Dedifferentiated amniotic fluid mesenchymal stem cell (primary cell): ENCODE measurements around the gene NPAS4.
"Not testable (repeated sequence)": the region's sequence is repeated elsewhere in the genome, so short reads cannot be mapped to it uniquely, and the experiment has no call there.

Experiments
- DNase-seq: peaks from one replicate; pipeline ENCODE4 v3.0.0-alpha.2; 2016; ENCODE audit errors: extremely low spot score

NPAS4 gene

GRCh38 chr11:66454828-66455227 is 34.0 kb downstream of the NPAS4 start:
- DNase-seq = no peak

- DNase-seq = no peak
Measured at GRCh38 chr11:66457826-66458225, 37.0 kb downstream of the NPAS4 start.

DNA sequence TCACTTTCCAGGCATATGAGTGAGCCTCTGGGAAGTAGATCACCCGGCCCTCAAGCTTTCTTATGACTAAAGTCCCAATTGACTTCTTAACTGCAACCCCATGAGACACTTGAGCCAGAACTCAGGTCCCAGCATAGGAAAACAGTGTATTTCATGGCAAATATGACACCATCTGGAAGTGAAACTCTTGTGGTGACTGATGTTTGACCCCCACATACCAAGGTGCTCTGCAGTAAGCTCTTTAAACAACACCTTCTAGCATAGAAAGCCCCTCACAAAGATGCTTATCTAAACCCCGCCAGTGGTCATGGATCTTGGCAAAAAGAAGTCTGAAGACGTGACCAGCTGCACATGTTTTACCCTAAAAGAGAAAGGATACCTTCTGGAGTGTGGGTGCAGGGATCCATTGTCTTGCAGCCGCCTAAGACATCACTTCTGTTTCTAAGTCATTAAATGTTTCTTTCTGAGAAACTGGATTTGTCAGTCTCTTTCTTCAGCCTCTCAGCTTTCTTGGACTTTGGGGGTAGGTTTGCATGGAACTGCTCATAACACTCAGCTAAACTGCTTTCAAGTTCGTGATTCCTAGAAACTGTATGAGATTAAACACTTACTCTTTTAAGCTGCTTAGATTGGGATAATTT is 38.4 kb downstream of the NPAS4 start:
- DNase-seq = no peak

GRCh38 chr11:66462010-66462409 is 41.2 kb downstream of the NPAS4 start:
- DNase-seq = no peak

DNA sequence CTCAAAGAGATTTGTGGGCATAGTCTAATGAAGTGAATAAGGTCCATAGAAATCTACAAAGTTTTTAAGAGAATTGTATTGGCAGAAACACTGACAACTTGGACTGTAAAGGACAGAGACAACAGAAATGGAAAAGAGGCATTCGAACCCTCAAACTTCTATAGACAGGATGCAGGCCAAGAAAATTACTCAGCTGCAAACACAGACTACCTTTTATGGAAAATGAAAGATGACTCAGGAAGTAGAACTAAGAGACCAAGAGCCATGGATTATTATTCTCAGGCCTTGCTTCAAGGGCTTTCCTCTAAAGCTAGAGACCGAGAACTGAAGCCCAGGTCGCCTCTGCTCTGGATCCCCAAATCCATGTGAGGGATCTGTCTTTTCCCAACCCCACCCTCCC is 42.1 kb downstream of the NPAS4 start:
- no peak for DNase-seq

- not testable (repeated sequence) for DNase-seq
Measured at GRCh38 chr11:66464116-66464515, 43.3 kb downstream of the NPAS4 start.

- DNase-seq = no peak
Measured at GRCh38 chr11:66464916-66465315, 44.1 kb downstream of the NPAS4 start.

- no peak for DNase-seq
Measured at GRCh38 chr11:66465373-66466224, 44.8 kb downstream of the NPAS4 start.

- DNase-seq = peak; percentile 92
Measured at GRCh38 chr11:66466225-66467033, 45.6 kb downstream of the NPAS4 start, which contains the start of gene PELI3. Gene PELI3, plus strand, starts transcription at chr11:66466905. Its CDS starts 1,224 bp downstream, at chr11:66468129.

DNA sequence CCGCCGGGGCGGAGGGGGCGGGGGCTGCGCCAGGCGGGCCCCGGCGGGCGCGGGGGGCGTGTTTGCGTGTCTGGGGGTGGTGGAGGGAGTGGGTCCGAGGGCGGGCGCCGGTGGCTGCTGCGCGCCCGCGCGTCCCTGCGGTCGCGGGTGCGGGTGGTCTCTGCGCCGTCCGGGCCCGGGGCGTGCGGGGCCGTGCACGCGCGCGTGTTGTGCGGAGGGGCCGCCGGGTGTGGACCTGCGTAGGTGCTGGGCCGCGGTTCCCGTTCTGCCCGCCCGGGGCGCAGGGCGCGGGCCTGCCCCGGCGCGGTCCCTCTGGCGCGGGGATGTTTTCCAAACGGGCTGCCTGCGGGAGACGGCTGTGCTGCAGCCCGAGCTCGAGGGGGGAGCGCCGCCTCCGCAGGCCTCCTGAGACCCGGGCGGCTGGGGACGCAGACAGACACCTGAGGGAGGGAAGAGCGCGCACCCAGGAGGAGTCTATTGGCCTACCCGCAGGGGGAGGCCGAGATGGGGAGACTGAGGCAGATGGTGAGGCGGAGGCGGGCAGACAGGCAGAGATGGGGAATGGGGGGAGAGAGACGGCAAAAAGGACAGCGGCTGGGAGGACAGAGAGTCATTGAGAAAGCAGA is 46.3 kb downstream of the NPAS4 start:
- DNase-seq = no peak

DNA sequence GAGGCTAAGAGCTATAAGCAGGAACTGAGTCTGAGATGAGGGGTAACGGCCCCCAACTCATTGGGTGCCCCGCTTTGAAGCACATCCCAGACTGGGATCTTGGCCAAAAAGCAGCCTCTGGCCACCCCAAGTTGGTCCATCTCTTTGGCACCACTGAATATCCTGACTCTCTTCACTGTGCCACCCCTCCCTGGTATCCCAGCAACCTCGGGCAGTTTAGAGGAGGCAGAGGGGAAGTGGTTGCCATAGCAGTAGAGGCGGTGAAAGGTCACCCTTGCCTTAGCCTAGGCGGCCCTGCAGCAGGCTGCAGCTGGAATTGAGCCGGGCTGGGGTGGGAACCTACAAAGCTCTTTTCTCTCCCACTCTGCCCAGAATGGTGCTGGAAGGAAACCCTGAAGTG is 46.9 kb downstream of the NPAS4 start:
- no peak for DNase-seq

DNA sequence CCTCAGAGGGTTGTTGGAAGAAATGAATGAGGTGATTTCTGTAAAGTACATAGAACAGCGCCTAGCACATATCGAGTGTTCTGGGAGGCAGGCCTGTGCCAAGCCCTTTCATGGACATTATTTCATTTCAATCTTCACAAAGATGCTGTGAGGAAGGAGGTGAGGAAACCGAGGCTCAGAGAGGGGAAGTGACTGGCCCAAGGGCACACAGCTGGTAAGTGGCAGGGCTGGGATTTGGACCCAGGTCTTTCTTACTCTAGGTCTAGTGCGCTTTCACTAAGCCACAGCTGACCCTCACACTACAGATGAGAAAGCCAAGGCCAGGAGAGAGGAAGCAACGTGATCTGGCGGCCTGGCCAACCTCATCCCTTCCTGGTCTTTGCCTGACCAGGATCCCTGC is 47.9 kb downstream of the NPAS4 start:
- no peak for DNase-seq

DNA sequence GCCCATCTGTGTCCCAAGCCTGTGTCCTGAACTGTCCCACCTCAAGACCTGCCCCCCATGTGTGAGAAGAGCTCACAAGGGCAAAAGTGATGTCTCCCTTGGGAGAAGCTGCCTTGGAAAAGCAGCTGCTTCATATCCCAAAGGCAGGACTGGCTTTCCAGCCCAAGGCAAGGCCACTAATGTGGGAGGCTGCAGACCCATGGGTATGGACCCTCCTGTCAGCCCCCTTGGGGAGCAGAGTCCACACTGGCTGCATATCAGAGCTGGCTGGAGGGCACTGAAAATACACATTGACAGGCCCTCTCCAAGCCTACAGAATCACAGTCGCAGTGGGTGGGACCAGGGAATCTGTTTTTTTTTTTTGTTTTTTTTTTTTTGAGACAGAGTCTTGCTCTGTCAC is 48.6 kb downstream of the NPAS4 start:
- DNase-seq = no peak

- DNase-seq = no peak
Measured at GRCh38 chr11:66470015-66470414, 49.2 kb downstream of the NPAS4 start.

GRCh38 chr11:66471142-66471541 is 50.3 kb downstream of the NPAS4 start:
- DNase-seq = no peak

DNA sequence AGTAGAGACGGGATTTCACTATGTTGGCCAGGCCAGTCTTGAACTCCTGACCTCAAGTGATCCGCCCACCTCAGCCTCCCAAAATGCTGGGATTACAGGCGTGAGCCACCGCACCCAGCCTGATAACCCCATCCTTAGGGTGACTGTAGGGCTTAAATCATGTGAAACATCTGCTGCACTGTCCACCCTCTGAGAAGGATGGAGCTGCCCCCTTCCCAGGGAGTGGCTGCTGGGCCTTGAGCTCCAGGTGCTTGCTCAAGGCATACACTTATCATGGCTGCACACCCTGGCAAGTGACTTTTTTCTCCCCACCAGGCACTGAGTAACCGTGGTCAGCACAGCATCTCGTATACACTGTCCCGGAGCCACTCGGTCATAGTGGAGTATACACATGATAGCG is 51.2 kb downstream of the NPAS4 start:
- DNase-seq = no peak

DNA sequence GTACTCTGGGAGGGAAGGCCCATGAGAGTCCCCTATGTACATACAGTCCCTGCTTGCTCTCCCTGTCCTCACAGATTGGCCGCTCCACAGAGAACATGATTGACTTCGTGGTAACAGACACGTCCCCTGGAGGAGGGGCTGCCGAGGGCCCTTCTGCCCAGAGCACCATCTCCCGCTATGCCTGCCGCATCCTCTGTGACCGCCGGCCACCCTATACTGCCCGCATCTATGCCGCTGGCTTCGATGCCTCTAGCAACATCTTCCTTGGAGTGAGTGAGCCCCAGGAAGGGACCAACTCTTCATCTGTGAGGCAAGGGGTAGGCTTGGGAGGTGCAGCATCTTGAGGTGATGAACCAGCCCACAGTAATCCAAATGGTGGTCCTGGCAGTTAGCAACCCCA is 52.3 kb downstream of the NPAS4 start:
- no peak for DNase-seq

DNA sequence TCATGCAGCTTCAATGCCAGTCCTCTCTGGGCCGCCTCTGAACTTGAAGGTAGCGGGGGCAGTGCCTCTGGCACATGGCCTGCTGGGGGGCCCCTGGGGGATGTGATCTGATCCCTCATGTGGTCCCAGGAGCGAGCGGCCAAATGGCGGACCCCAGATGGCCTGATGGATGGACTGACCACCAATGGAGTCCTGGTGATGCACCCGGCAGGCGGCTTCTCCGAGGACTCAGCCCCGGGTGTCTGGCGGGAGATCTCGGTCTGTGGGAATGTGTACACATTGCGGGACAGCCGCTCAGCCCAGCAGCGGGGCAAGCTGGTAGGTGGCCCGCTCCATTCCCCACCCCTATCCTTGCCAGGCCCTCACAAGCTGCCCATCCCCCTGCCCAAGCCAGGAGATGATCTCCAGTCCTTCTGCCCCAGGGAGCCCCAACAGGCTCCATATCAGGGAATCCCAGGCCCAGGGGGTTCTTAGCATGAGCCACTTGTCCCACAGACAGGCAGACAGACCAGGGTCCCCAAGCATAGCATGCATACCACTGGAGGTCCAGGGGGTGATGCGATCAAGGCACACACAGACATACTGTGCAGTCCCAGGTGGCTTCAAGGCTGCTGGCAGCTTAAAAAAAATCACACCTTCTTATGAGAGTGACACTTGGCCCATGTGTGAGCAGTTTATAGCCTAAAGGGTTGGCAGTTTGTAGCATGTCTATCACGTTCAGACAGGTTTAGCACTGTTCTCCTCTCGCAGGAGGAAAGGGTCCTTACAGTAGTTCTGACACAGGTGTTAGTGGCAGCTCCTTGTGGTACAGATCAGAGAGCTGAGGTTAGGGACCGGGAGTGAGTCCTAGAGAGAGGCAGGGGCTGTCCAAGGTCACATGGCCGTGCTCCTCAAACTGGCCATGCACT is 53.0 kb downstream of the NPAS4 start:
- DNase-seq = no peak

GRCh38 chr11:66475349-66476172 is 54.7 kb downstream of the NPAS4 start:
- no peak for DNase-seq
